ENCODE data around the gene KCNK3.

KCNK3 gene

GRCh38 chr2:26706616-26707473 lies 14.3 kb downstream of the KCNK3 start:
- DNase-seq (ENCODE audit: low read depth): peak; percentile 26
- no peak overlapping the region for H3K4me3 ChIP-seq (ENCODE audit: low read length)
- TF ChIP-seq CTCF (conservative IDR thresholded peaks at IDR 0.05; ENCODE audit: low read depth, low read length): no peak

DNA sequence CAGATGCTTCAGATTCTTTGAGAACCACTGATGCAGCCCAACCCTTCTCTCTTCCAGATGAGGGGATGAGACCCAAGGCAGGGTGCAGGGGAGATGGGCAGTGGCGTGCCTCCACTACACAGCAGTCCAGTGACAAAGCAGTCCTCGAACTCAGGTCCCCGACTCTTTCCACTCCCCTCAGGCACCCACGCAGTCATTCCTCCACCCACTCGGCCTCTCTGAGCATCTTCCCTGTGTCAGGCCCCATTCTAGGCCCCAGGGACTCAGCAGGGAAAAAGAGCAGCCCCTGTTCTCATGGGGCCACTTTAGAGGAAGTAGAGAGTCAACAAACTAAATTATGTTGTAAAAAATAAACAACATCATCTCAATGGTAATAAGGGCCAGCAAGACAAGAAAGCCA lies 15.2 kb downstream of the KCNK3 start:
- H3K4me3 ChIP-seq (ENCODE audit: low read length): no peak overlapping the region
- DNase-seq (ENCODE audit: low read depth): no peak
- TF ChIP-seq CTCF (conservative IDR thresholded peaks at IDR 0.05; ENCODE audit: low read depth, low read length): no peak

GRCh38 chr2:26708457-26708856 lies 15.9 kb downstream of the KCNK3 start:
- DNase-seq (ENCODE audit: low read depth): no peak
- TF ChIP-seq CTCF (conservative IDR thresholded peaks at IDR 0.05; ENCODE audit: low read depth, low read length): no peak
- no peak overlapping the region for H3K4me3 ChIP-seq (ENCODE audit: low read length)

GRCh38 chr2:26709323-26710110 lies 17.0 kb downstream of the KCNK3 start:
- no peak for DNase-seq (ENCODE audit: low read depth)
- no peak overlapping the region for H3K4me3 ChIP-seq (ENCODE audit: low read length)
- no peak for TF ChIP-seq CTCF (conservative IDR thresholded peaks at IDR 0.05; ENCODE audit: low read depth, low read length)

DNA sequence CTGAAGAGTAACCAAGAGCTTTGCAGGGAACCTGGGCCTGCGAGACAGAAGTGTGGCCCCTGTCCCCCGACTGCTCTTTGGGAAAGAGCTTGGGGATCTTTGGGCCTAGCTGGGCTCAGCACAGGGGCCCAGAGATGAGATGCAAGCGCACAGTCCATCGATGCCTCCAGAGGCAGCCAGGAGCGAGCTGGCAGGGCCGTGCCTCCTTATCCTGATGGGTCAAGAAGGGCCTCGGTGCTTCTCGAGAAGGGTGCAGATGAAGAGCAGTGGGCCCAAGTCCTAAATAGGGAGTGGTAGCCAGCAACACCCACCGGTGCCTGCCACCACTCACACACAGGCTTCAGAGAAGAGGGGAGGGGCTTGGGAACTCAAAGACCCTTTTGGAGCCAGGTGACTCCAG lies 17.6 kb downstream of the KCNK3 start:
- no peak for DNase-seq (ENCODE audit: low read depth)
- TF ChIP-seq CTCF (conservative IDR thresholded peaks at IDR 0.05; ENCODE audit: low read depth, low read length): no peak
- no peak overlapping the region for H3K4me3 ChIP-seq (ENCODE audit: low read length)

- no peak for DNase-seq (ENCODE audit: low read depth)
- TF ChIP-seq CTCF (conservative IDR thresholded peaks at IDR 0.05; ENCODE audit: low read depth, low read length): no peak
- H3K4me3 ChIP-seq (ENCODE audit: low read length): no peak overlapping the region
These were observed 18.4 kb downstream of the KCNK3 start for GRCh38 chr2:26710743-26711456.
